Measurements from ENCODE around the gene KAT8. TPM values are rescaled to one million over a fixed set of nuclear protein-coding genes. Genes with fewer than 3 reads are reported as not detected.

The KAT8 gene
- total and polyA plus RNA-seq, 9 of the 15 experiments (the other 6 are each of a cell fraction or from before 2014, with no cell fraction given) = 10.0 to 98.5 (median 76.4) TPM

GRCh38 chr16:31073142-31073969, 44.1 kb upstream of the KAT8 start:
- H3K27me3 ChIP-seq (ENCODE audit: control insufficient read depth in 2 of 2, insufficient read depth in 2 of 2, low read length in 2 of 2) = no peaks in the 10 kb centered on the region
- peaks cover 11 to 29% of the 10 kb centered on the region in 2 experiments; a peak in 4 of 5 replicates for H3K4me1 ChIP-seq (replicated peaks in 1 of 2; ENCODE audit: control insufficient read depth in 2 of 2, insufficient read depth in 2 of 2, low read length in 2 of 2)
- ChIA-PET CTCF (ENCODE audit: low intra/inter-chr PET ratio) (interaction anchor here (0.6 kb wide), 1 partner anchor 19 kb away, joined by 3 read pairs; no protein-coding TSS in a partner anchor), POLR2A (interaction anchor here (0.6 to 3.3 kb wide), 29 partner anchors 9 to 215 kb away, joined by 3 to 32 read pairs (median 4); partner anchors contain the start of genes FUS, HSD3B7, KAT8 and PRSS53)
- peak; percentile 86 for ATAC-seq
- no TSS peak for BruUV-seq (replicated peaks)
- H4K20me1 ChIP-seq (replicated peaks; ENCODE audit: control insufficient read depth, insufficient read depth, low read length) = no peaks in the 10 kb centered on the region; the same call in 1 of the 2 replicates
- H3K79me2 ChIP-seq (ENCODE audit: control insufficient read depth, insufficient read depth, low read length) = peaks cover 68% of the 10 kb centered on the region
- peak overlapping the region; percentile 88 for H3K27ac ChIP-seq (ENCODE audit: extremely low read depth, low read depth, low read length)
- WGBS (ENCODE audit: insufficient coverage, low coverage, missing lambda C conversion rate) = under 1% methylated on average over 36 of the region's 83 CpGs
- peak overlapping the region; percentile 97 for H3K4me2 ChIP-seq (ENCODE audit: insufficient read depth, low read length)
- FAIRE-seq = no peak
- H3K36me3 ChIP-seq (ENCODE audit: control insufficient read depth, insufficient read depth, low read length) = peaks cover 27% of the 10 kb centered on the region
- H3K9ac ChIP-seq (ENCODE audit: insufficient read depth in 1 of 2, low read depth in 2 of 2, low read length in 2 of 2) = peak overlapping the region; percentile 86 to 94
- in situ Hi-C loops (cut with MboI) = no loop called here
- peak overlapping the region; percentile 79 for H3K4me3 ChIP-seq
- no peaks in the 10 kb centered on the region for H3K9me3 ChIP-seq (replicated peaks; ENCODE audit: control insufficient read depth, insufficient read depth, low read depth, low read length)
- DNase-seq (ENCODE audit: extremely low read depth in 1 of 4, low spot score in 3 of 4) = peak; percentile 86 to 94 (median 90)
- no peaks in the 10 kb centered on the region for H3K9me1 ChIP-seq (ENCODE audit: control insufficient read depth, insufficient read depth, low read length)
- intact Hi-C loops (cut with micrococcal nuclease) = loop anchor here (5.0 kb wide), 1 partner anchor 81 kb away; no protein-coding TSS in a partner anchor
- peak overlapping the region; percentile 95 for H2AFZ ChIP-seq (ENCODE audit: low read depth, low read length)
- TF ChIP-seq E2F3 (CRISPR knock-in tag; IDR thresholded peaks at IDR 0.05) (peak; percentile 44; the same call in 1 of the 2 replicates), ZNF76 (CRISPR knock-in tag; IDR thresholded peaks at IDR 0.05; ENCODE audit: borderline replicate concordance) (no peak; the same call in 1 of the 2 replicates), SMAD1 (IDR thresholded peaks at IDR 0.05; ENCODE audit: low read depth, low read length, partially characterized antibody) (peak; percentile 9), ARID4B (CRISPR knock-in tag; IDR thresholded peaks at IDR 0.05) (peak; percentile 38; the same call in 1 of the 2 replicates), ZNF639 (CRISPR knock-in tag; conservative IDR thresholded peaks at IDR 0.05 in 1 of 2, IDR thresholded peaks at IDR 0.05 in 1 of 2) (peak in 1 of 2 experiments; percentile 72; a peak in 1 of 4 replicates), HLTF (IDR thresholded peaks at IDR 0.05) (peak; percentile 68; the same call in 1 of the 2 replicates), ETS1 (conservative IDR thresholded peaks at IDR 0.05; ENCODE audit: control insufficient read depth, low read depth, low read length) (peak; percentile 78; the same call in 1 of the 2 replicates), XRCC5 (IDR thresholded peaks at IDR 0.05; ENCODE audit: low read depth, low read length) (peak; percentile 42), GATA2 (CRISPR knock-in tag; IDR thresholded peaks at IDR 0.05) (no peak), ERF (CRISPR knock-in tag; IDR thresholded peaks at IDR 0.05) (peak; percentile 62; the same call in 1 of the 2 replicates), ASH1L (IDR thresholded peaks at IDR 0.05; ENCODE audit: borderline replicate concordance, low read depth, partially characterized antibody) (no peak), ZNF263 (CRISPR knock-in tag; IDR thresholded peaks at IDR 0.05; ENCODE audit: borderline replicate concordance) (peak; percentile 26; the same call in 1 of the 2 replicates)
